Forelimb muscle (tissue), 1 donor: Measurements from ENCODE around the gene MELK. TPM values are rescaled to one million over a fixed set of nuclear protein-coding genes. Genes with fewer than 3 reads are reported as not detected.

ENCODE experiments used
- polyA plus RNA-seq: library from polyadenylated mRNA; unstranded; fragments of 120-200 nt; gene quantifications from one replicate; pipeline ENCODE4 v1.2.1, GENCODE V29; 2013; ENCODE audit not compliant: insufficient read length

The MELK gene
- polyA plus RNA-seq, 1 donor, result 7.2 TPM

Other genes starting within 250 kb of the MELK start
- 25.3 TPM for gene RNF38, start 172.6 kb upstream of the MELK start, polyA plus RNA-seq